SH-SY5Y (cell line): ENCODE results near the gene RPS14.

ENCODE experiments used
- GATA2 ChIP-seq: IDR thresholded peaks from 2 replicates; pipeline ENCODE4 v1.6.1; 2011; ENCODE audit warnings: mild to moderate bottlenecking, low read depth, low read length
- GATA3 ChIP-seq: IDR thresholded peaks from 2 replicates; pipeline ENCODE4 v1.6.1; 2011; ENCODE audit warnings: low read depth, mild to moderate bottlenecking, low read length, moderate library complexity

RPS14 gene

GRCh38 chr5:150460781-150461180, 11.2 kb upstream of the RPS14 start:
- TF ChIP-seq GATA3 = no peak
- TF ChIP-seq GATA2 = no peak

GRCh38 chr5:150458802-150459557, 9.4 kb upstream of the RPS14 start:
- TF ChIP-seq GATA2 = no peak
- no peak for TF ChIP-seq GATA3

GRCh38 chr5:150457562-150458240, 8.2 kb upstream of the RPS14 start:
- TF ChIP-seq GATA3 (no peak), GATA2 (no peak)

GRCh38 chr5:150457121-150457520, 7.6 kb upstream of the RPS14 start:
- TF ChIP-seq GATA3 = no peak
- no peak for TF ChIP-seq GATA2

- TF ChIP-seq GATA3 (no peak), GATA2 (no peak)
Measured at GRCh38 chr5:150454492-150455229, 5.1 kb upstream of the RPS14 start.

- TF ChIP-seq GATA3 (no peak), GATA2 (no peak)
Measured at GRCh38 chr5:150452914-150453313, 3.4 kb upstream of the RPS14 start.

GRCh38 chr5:150451594-150451993, 2.1 kb upstream of the RPS14 start:
- no peak for TF ChIP-seq GATA3
- no peak for TF ChIP-seq GATA2

- TF ChIP-seq GATA2 = no peak
- TF ChIP-seq GATA3 = no peak
Measured at GRCh38 chr5:150448952-150449516, 505 bp downstream of the RPS14 start.

- TF ChIP-seq GATA3 (no peak), GATA2 (no peak)
Measured at GRCh38 chr5:150448334-150448733, 1.2 kb downstream of the RPS14 start.

- TF ChIP-seq GATA2 = no peak
- TF ChIP-seq GATA3 = no peak
Measured at GRCh38 chr5:150447188-150447587, 2.4 kb downstream of the RPS14 start.

GRCh38 chr5:150446583-150446982, 3.0 kb downstream of the RPS14 start:
- no peak for TF ChIP-seq GATA3
- TF ChIP-seq GATA2 = no peak

GRCh38 chr5:150446088-150446487, 3.5 kb downstream of the RPS14 start:
- TF ChIP-seq GATA2 (no peak), GATA3 (no peak)

- no peak for TF ChIP-seq GATA2
- TF ChIP-seq GATA3 = no peak
Measured at GRCh38 chr5:150444770-150445169, 4.8 kb downstream of the RPS14 start.
